Loucy (cell line): Measurements from ENCODE around the gene CHMP5.
A peak's percentile ranks its signal among the peaks of the same experiment; 100 is the strongest.

ENCODE experiments used
- H2AFZ ChIP-seq: fragments of 200-600 bp; sonication (generic); 2 replicates; pipeline ENCODE4 v1.6.0; 2016; ENCODE audit warnings: antibody characterized with exemption, mild to moderate bottlenecking, low read length, moderate library complexity
- H3F3A ChIP-seq: fragments of 200-600 bp; 2 replicates; pipeline ENCODE4 v1.6.0; 2016; ENCODE audit warnings: antibody characterized with exemption, low read depth, mild to moderate bottlenecking
- H3K27me3 ChIP-seq: fragments of 200-600 bp; sonication (generic); 2 replicates; pipeline ENCODE4 v1.6.1; 2014; ENCODE audit warnings: low read length, mild to moderate bottlenecking; ENCODE audit not compliant: insufficient read depth, poor library complexity, severe bottlenecking
- H3K36me3 ChIP-seq: fragments of 200-600 bp; sonication (generic); 2 replicates; pipeline ENCODE4 v1.6.1; 2016; ENCODE audit warnings: low read length; ENCODE audit not compliant: insufficient read depth
- H3K4me1 ChIP-seq: fragments of 200-600 bp; sonication (generic); 2 replicates; pipeline ENCODE4 v1.5.1; 2014; ENCODE audit warnings: low read length, mild to moderate bottlenecking; ENCODE audit not compliant: insufficient read depth, poor library complexity, severe bottlenecking
- H3K4me2 ChIP-seq: fragments of 200-600 bp; sonication (generic); 2 replicates; pipeline ENCODE4 v1.6.0; 2014; ENCODE audit warnings: antibody characterized with exemption, low read length, low read depth, mild to moderate bottlenecking; ENCODE audit not compliant: poor library complexity, severe bottlenecking
- H3K4me3 ChIP-seq: fragments of 200-600 bp; sonication (generic); 2 replicates; pipeline ENCODE4 v1.5.1; 2014; ENCODE audit warnings: low read length, mild to moderate bottlenecking, mixed read lengths; ENCODE audit not compliant: poor library complexity, severe bottlenecking
- H3K79me2 ChIP-seq: fragments of 200-600 bp; sonication (generic); 2 replicates; pipeline ENCODE4 v1.6.1; 2014; ENCODE audit warnings: low read length; ENCODE audit not compliant: insufficient read depth
- H3K9ac ChIP-seq: fragments of 200-600 bp; sonication (generic); 2 replicates; pipeline ENCODE4 v1.6.0; 2014; ENCODE audit warnings: mild to moderate bottlenecking, low read depth, low read length, moderate library complexity; ENCODE audit not compliant: poor library complexity, severe bottlenecking
- H3K9me2 ChIP-seq: fragments of 200-600 bp; sonication (generic); replicated peaks from 2 replicates; pipeline ENCODE4 v1.6.1; 2016; ENCODE audit warnings: low read depth, low read length, mixed read lengths
- H3K9me3 ChIP-seq: fragments of 200-600 bp; sonication (generic); 2 replicates; pipeline ENCODE4 v1.6.1; 2014; ENCODE audit warnings: mild to moderate bottlenecking, antibody characterized with exemption, low read length, low read depth; ENCODE audit not compliant: insufficient read depth
- H4K20me1 ChIP-seq: fragments of 200-600 bp; sonication (generic); 2 replicates; pipeline ENCODE4 v1.6.0; 2014; ENCODE audit warnings: antibody characterized with exemption, low read length, mild to moderate bottlenecking; ENCODE audit not compliant: insufficient read depth, poor library complexity, severe bottlenecking
- CTCF ChIP-seq: fragments of 200-600 bp; sonication (generic); conservative IDR thresholded peaks from 2 replicates; pipeline ENCODE4 v1.5.1; 2014; ENCODE audit warnings: mild to moderate bottlenecking, antibody characterized with exemption, low read length
- EZH2phosphoT487 ChIP-seq: fragments of 200-600 bp; IDR thresholded peaks from 2 replicates; pipeline ENCODE4 v1.6.1; 2018; ENCODE audit warnings: antibody characterized with exemption, mild to moderate bottlenecking, moderate library complexity, borderline replicate concordance

The CHMP5 gene

GRCh38 chr9:33300546-33300945 lies 35.7 kb downstream of the CHMP5 start:
- peaks cover 62% of the 10 kb centered on the region for H3K36me3 ChIP-seq
- no peak overlapping the region for H3K9ac ChIP-seq
- no peaks in the 10 kb centered on the region for H3F3A ChIP-seq
- no peaks in the 10 kb centered on the region for H3K9me3 ChIP-seq
- H3K27me3 ChIP-seq = no peaks in the 10 kb centered on the region
- no peak overlapping the region for H2AFZ ChIP-seq
- no peaks in the 10 kb centered on the region for H3K9me2 ChIP-seq
- H3K4me3 ChIP-seq = no peak overlapping the region
- H3K4me1 ChIP-seq = peaks cover 48% of the 10 kb centered on the region
- no peak for TF ChIP-seq CTCF
- peak overlapping the region; percentile 20 for H3K4me2 ChIP-seq
- peaks cover 13% of the 10 kb centered on the region for H4K20me1 ChIP-seq
- H3K79me2 ChIP-seq = peaks cover 51% of the 10 kb centered on the region

GRCh38 chr9:33304362-33304761 lies 39.5 kb downstream of the CHMP5 start:
- TF ChIP-seq EZH2phosphoT487 (no peak), CTCF (no peak)
- H3K27me3 ChIP-seq = no peaks in the 10 kb centered on the region
- peaks cover 84% of the 10 kb centered on the region for H3K36me3 ChIP-seq
- H3K4me2 ChIP-seq = no peak overlapping the region
- H4K20me1 ChIP-seq = peaks cover 2% of the 10 kb centered on the region
- no peak overlapping the region for H3K9ac ChIP-seq
- peaks cover 13% of the 10 kb centered on the region for H3K4me1 ChIP-seq
- no peak overlapping the region for H2AFZ ChIP-seq
- H3F3A ChIP-seq = no peaks in the 10 kb centered on the region
- H3K9me2 ChIP-seq = no peaks in the 10 kb centered on the region
- no peak overlapping the region for H3K4me3 ChIP-seq
- H3K9me3 ChIP-seq = no peaks in the 10 kb centered on the region
- H3K79me2 ChIP-seq = peaks cover 13% of the 10 kb centered on the region; the same call in 1 of the 2 replicates

GRCh38 chr9:33306037-33306436 lies 41.2 kb downstream of the CHMP5 start:
- H4K20me1 ChIP-seq = no peaks in the 10 kb centered on the region

More at GRCh38 chr9:33306037-33306436, 41.2 kb downstream of the CHMP5 start:
- H3K4me1 ChIP-seq = no peaks in the 10 kb centered on the region
- H3K36me3 ChIP-seq = peaks cover 90% of the 10 kb centered on the region
- no peaks in the 10 kb centered on the region for H3K27me3 ChIP-seq
- H3K9me2 ChIP-seq = no peaks in the 10 kb centered on the region
- H3K79me2 ChIP-seq = no peaks in the 10 kb centered on the region; the same call in 1 of the 2 replicates
- TF ChIP-seq EZH2phosphoT487 (no peak), CTCF (no peak)
- no peak overlapping the region for H3K4me3 ChIP-seq
- no peak overlapping the region for H3K9ac ChIP-seq
- no peak overlapping the region for H3K4me2 ChIP-seq
- no peaks in the 10 kb centered on the region for H3F3A ChIP-seq
- H2AFZ ChIP-seq = no peak overlapping the region
- H3K9me3 ChIP-seq = no peaks in the 10 kb centered on the region
